ENCODE measurements around the gene SLC19A1. TPM values are rescaled to one million over a fixed set of nuclear protein-coding genes. Genes with fewer than 3 reads are reported as not detected.

Gene SLC19A1
- polyA plus RNA-seq, 1 of the 3 experiments (the other 2 are of a cell fraction): 15.0 TPM

DNA sequence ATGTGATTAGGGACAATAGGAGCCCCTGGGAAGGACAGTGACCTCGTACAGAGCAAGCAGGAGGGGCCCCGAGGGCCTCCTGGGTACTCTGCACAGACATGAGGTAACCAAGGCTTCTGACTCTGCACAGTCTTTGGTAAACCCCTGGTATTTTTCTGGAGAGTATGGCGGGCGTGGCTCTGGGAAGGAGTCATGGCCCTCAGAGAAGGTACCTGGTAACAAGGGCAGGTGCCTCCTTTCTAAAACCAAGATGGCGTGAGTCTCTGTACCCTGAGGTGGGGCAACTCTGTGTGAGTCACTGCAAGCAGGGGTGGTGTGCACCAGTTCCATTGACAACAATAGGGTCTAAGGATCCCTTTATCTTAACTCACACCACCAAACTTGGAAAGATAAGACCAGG lies 39.9 kb upstream of the SLC19A1 start (continued):
- TF ChIP-seq, protein P1, sequence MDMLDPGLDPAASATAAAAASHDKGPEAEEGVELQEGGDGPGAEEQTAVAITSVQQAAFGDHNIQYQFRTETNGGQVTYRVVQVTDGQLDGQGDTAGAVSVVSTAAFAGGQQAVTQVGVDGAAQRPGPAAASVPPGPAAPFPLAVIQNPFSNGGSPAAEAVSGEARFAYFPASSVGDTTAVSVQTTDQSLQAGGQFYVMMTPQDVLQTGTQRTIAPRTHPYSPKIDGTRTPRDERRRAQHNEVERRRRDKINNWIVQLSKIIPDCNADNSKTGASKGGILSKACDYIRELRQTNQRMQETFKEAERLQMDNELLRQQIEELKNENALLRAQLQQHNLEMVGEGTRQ (IDR thresholded peaks at IDR 0.05; ENCODE audit: borderline replicate concordance, low read depth, low read length): no peak

DNA sequence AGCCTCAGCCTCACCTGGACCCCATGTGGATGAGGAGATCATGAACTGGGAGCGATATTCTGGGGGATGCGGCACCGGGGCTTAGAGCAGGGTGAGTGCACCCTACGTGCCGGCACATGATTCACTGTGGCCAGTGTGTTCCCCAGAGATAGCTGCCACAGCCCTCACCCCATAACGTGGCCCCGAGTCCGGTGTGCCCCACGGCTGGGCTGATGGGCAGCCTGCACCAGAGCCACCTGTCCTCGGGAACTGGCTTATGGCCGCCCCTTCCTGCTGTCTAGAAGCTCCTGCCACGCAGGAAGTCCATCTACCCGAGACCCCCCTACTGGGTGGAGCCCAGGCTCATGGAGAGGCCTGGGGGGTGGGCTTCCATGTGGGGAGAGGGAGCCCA lies 39.1 kb upstream of the SLC19A1 start:
- no peak overlapping the region for H3K4me3 ChIP-seq (ENCODE audit: low read depth in 2 of 2, low read length in 1 of 2)
- no peak overlapping the region for H2AFZ ChIP-seq (ENCODE audit: low read depth)
- H3K9me3 ChIP-seq: peaks cover 2% of the 10 kb centered on the region; the same call in 1 of the 2 replicates
- peak; percentile 21 for DNase-seq
- no peaks in the 10 kb centered on the region for H3K36me3 ChIP-seq (replicated peaks in 1 of 2; ENCODE audit: control insufficient read depth in 1 of 2, insufficient read depth in 2 of 2, low read length in 1 of 2)
- H3K9ac ChIP-seq: no peak overlapping the region
- H3F3A ChIP-seq (replicated peaks; ENCODE audit: insufficient read depth): no peaks in the 10 kb centered on the region
- WGBS (ENCODE audit: low lambda C conversion rate): 77% methylated on average over 9 of the region's 13 CpGs
- ChIA-PET POLR2A (no interaction called here), CTCF (no interaction called here)
- H3K4me1 ChIP-seq (ENCODE audit: control insufficient read depth in 1 of 2, insufficient read depth in 2 of 2, low read depth in 1 of 2, low read length in 1 of 2): peaks cover 0 to 27% of the 10 kb centered on the region in 2 experiments; a peak in 1 of 4 replicates
- no peaks in the 10 kb centered on the region for H3K27me3 ChIP-seq (ENCODE audit: insufficient read depth)
- TF ChIP-seq, protein P2, sequence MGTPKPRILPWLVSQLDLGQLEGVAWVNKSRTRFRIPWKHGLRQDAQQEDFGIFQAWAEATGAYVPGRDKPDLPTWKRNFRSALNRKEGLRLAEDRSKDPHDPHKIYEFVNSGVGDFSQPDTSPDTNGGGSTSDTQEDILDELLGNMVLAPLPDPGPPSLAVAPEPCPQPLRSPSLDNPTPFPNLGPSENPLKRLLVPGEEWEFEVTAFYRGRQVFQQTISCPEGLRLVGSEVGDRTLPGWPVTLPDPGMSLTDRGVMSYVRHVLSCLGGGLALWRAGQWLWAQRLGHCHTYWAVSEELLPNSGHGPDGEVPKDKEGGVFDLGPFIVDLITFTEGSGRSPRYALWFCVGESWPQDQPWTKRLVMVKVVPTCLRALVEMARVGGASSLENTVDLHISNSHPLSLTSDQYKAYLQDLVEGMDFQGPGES (IDR thresholded peaks at IDR 0.05; ENCODE audit: low read depth, low read length): no peak
- TF ChIP-seq TCF12 (IDR thresholded peaks at IDR 0.05) (no peak), FOSL2 (IDR thresholded peaks at IDR 0.05; ENCODE audit: borderline replicate concordance, low read depth) (no peak), FOXM1 (IDR thresholded peaks at IDR 0.05; ENCODE audit: low read depth) (no peak), EZH2phosphoT487 (IDR thresholded peaks at IDR 0.05; ENCODE audit: borderline replicate concordance, low read depth) (no peak), JUND (IDR thresholded peaks at IDR 0.05) (no peak), RAD21 (IDR thresholded peaks at IDR 0.05; ENCODE audit: low read length) (no peak), CHD2 (IDR thresholded peaks at IDR 0.05; ENCODE audit: low read length, partially characterized antibody) (no peak), MEF2A (IDR thresholded peaks at IDR 0.05; ENCODE audit: borderline replicate concordance, low read depth) (no peak), NRF1 (IDR thresholded peaks at IDR 0.05; ENCODE audit: low read depth, low read length) (no peak), RCOR1 (IDR thresholded peaks at IDR 0.05; ENCODE audit: low read length) (no peak), GABPA (IDR thresholded peaks at IDR 0.05; ENCODE audit: low read depth) (no peak), GATA2 (CRISPR knock-in tag; IDR thresholded peaks at IDR 0.05) (no peak), FOXJ3 (CRISPR knock-in tag; IDR thresholded peaks at IDR 0.05) (no peak), SMC3 (IDR thresholded peaks at IDR 0.05; ENCODE audit: low read depth, low read length) (no peak), NFIC (IDR thresholded peaks at IDR 0.05; ENCODE audit: borderline replicate concordance) (no peak), RXRA (IDR thresholded peaks at IDR 0.05; ENCODE audit: borderline replicate concordance, low read depth) (no peak), ELF1 (IDR thresholded peaks at IDR 0.05) (no peak)
- TF ChIP-seq, protein P3, sequence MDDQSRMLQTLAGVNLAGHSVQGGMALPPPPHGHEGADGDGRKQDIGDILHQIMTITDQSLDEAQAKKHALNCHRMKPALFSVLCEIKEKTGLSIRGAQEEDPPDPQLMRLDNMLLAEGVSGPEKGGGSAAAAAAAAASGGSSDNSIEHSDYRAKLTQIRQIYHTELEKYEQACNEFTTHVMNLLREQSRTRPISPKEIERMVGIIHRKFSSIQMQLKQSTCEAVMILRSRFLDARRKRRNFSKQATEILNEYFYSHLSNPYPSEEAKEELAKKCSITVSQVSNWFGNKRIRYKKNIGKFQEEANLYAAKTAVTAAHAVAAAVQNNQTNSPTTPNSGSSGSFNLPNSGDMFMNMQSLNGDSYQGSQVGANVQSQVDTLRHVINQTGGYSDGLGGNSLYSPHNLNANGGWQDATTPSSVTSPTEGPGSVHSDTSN (IDR thresholded peaks at IDR 0.05): no peak
- TF ChIP-seq, protein P4, sequence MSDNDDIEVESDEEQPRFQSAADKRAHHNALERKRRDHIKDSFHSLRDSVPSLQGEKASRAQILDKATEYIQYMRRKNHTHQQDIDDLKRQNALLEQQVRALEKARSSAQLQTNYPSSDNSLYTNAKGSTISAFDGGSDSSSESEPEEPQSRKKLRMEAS (IDR thresholded peaks at IDR 0.05; ENCODE audit: low read depth): no peak
- no peaks in the 10 kb centered on the region for H3K9me2 ChIP-seq
- H3K4me2 ChIP-seq: no peak overlapping the region
- H3K27ac ChIP-seq (ENCODE audit: low read depth in 2 of 2, low read length in 1 of 2): no peak overlapping the region
- no peaks in the 10 kb centered on the region for H4K20me1 ChIP-seq (ENCODE audit: insufficient read depth)
- no peaks in the 10 kb centered on the region for H3K79me2 ChIP-seq (ENCODE audit: insufficient read depth)

Measured in SK-N-SH (cell line).